GM12878 (cell line): ENCODE results near the gene KRTAP10-8. TPM values are rescaled to one million over a fixed set of nuclear protein-coding genes. Genes with fewer than 3 reads are reported as not detected.

ENCODE experiments used
- ATAC-seq: fragments of 200-7000 bp; cut with Tn5 transposase; 3 replicates; pipeline ENCODE4 v1.9.1; 2020; ENCODE audit warnings: mild to moderate bottlenecking, moderate library complexity
- BruUV-seq: library from RNA; stranded (reverse); fragments of 400-500 nt; replicated peaks from 2 replicates; lab custom pipeline; 2021; lab: Mats Ljungman, UMichigan
- CTCF ChIA-PET: fragments of 300-600 bp; sonication (Branson Sonifier 250); formaldehyde crosslinking; extraction: SDS; loops from one replicate; lab custom pipeline; 2021; ENCODE audit warnings: inconsistent platforms; lab: Yijun Ruan, JAX
- POLR2A ChIA-PET: fragments of 350-600 bp; formaldehyde crosslinking; extraction: SDS; loops from one replicate; lab custom pipeline; 2021; ENCODE audit warnings: inconsistent platforms; lab: Charles Lee
- RAD21 ChIA-PET: fragments of 300-600 bp; sonication (Branson Sonifier 250); formaldehyde crosslinking; loops from one replicate; lab custom pipeline; 2023; ENCODE audit warnings: antibody characterized with exemption; ENCODE audit not compliant: unreplicated experiment; lab: Charles Lee
- SMC1A ChIA-PET: fragments of 300-600 bp; sonication (Branson Sonifier 250); formaldehyde crosslinking; loops from one replicate; lab custom pipeline; 2023; ENCODE audit not compliant: unreplicated experiment, uncharacterized antibody; lab: Charles Lee
- DNase-seq: peaks from one replicate; pipeline ENCODE4 v3.0.0-alpha.2; 2011; ENCODE audit warnings: low read depth, low spot score
- FAIRE-seq: peaks from 3 replicates; lab custom pipeline; 2011; peaks lifted over from hg19 to GRCh38; lab: Jason Lieb, UNC
- H2AFZ ChIP-seq: 2 replicates; pipeline ENCODE4 v1.6.0; 2011; ENCODE audit warnings: low read depth, low read length, control low read depth; ENCODE audit not compliant: control insufficient read depth
- H3K27ac ChIP-seq: 2 replicates; pipeline ENCODE4 v1.5.1; 2011; ENCODE audit warnings: control low read depth; ENCODE audit not compliant: control insufficient read depth, insufficient read depth
- H3K27me3 ChIP-seq, 2 experiments: replicated peaks in 1 of 2; 2 replicates each; pipeline versions ENCODE4 v1.6.0 to v1.6.1; 2011; ENCODE audit warnings: low read length in 1 of 2; ENCODE audit not compliant: control insufficient read depth in 2 of 2, insufficient read depth in 2 of 2
- H3K36me3 ChIP-seq, 2 experiments: 2 replicates each; pipeline ENCODE4 v1.5.1; 2011; ENCODE audit warnings: low read length in 1 of 2; ENCODE audit not compliant: control insufficient read depth in 2 of 2, insufficient read depth in 2 of 2
- H3K4me1 ChIP-seq: 2 replicates; pipeline ENCODE4 v1.6.1; 2011; ENCODE audit warnings: mild to moderate bottlenecking, low read length, moderate library complexity, mixed read lengths; ENCODE audit not compliant: control insufficient read depth, insufficient read depth
- H3K4me2 ChIP-seq: 2 replicates; pipeline ENCODE4 v1.6.0; 2011; ENCODE audit warnings: control low read depth; ENCODE audit not compliant: control insufficient read depth, insufficient read depth
- H3K4me3 ChIP-seq: fragments of 200-600 bp; sonication (generic); 2 replicates; pipeline ENCODE4 v1.5.1; 2016
- H3K79me2 ChIP-seq: 2 replicates; pipeline ENCODE4 v1.6.0; 2011; ENCODE audit warnings: low read length; ENCODE audit not compliant: control insufficient read depth, insufficient read depth
- H3K9ac ChIP-seq: 2 replicates; pipeline ENCODE4 v1.8.0; 2011; ENCODE audit warnings: low read length, control low read depth, mixed read lengths; ENCODE audit not compliant: control insufficient read depth, insufficient read depth
- H3K9me3 ChIP-seq: replicated peaks from 3 replicates; pipeline ENCODE4 v1.5.1; 2011; ENCODE audit warnings: mild to moderate bottlenecking, low read length; ENCODE audit not compliant: control insufficient read depth, insufficient read depth
- H4K20me1 ChIP-seq: 2 replicates; pipeline ENCODE4 v1.6.0; 2011; ENCODE audit not compliant: control insufficient read depth, insufficient read depth
- BCLAF1 ChIP-seq: fragments of 450-650 bp; IDR thresholded peaks from 2 replicates; pipeline ENCODE4 v1.6.1; 2017; ENCODE audit warnings: antibody characterized with exemption, mild to moderate bottlenecking, moderate library complexity
- BRCA1 ChIP-seq: IDR thresholded peaks from 2 replicates; pipeline ENCODE4 v1.6.1; 2011; ENCODE audit warnings: low read depth, low read length, improper control_type of control experiment
- EGR1 ChIP-seq, 2 experiments: IDR thresholded peaks; 1 replicate in 1 of 2; 2 replicates in 1 of 2; pipeline ENCODE4 v1.6.1; 2011 to 2012; ENCODE audit warnings: low read depth in 2 of 2, low read length in 2 of 2, borderline replicate concordance in 1 of 2, mild to moderate bottlenecking in 1 of 2, moderate library complexity in 1 of 2
- FOS ChIP-seq: IDR thresholded peaks from 3 replicates; pipeline ENCODE4 v1.6.1; 2011; ENCODE audit warnings: borderline replicate concordance; ENCODE audit not compliant: insufficient read length; ENCODE audit errors: extremely low read depth
- HDAC2 ChIP-seq: fragments of 200-600 bp; sonication (generic); IDR thresholded peaks from 2 replicates; pipeline ENCODE4 v1.6.1; 2017
- KDM1A ChIP-seq: fragments of 200-600 bp; sonication (generic); IDR thresholded peaks from 2 replicates; pipeline ENCODE4 v1.6.1; 2016; ENCODE audit warnings: borderline replicate concordance
- NFYA ChIP-seq: IDR thresholded peaks from 2 replicates; pipeline ENCODE4 v1.6.1; 2011; ENCODE audit warnings: low read depth, mild to moderate bottlenecking, low read length, improper control_type of control experiment, borderline replicate concordance
- NR2C2 ChIP-seq: IDR thresholded peaks from 2 replicates; pipeline ENCODE4 v1.6.1; 2011; ENCODE audit warnings: borderline replicate concordance, low read depth; ENCODE audit not compliant: control insufficient read depth, insufficient read length
- PBX3 ChIP-seq: IDR thresholded peaks from 2 replicates; pipeline ENCODE4 v1.6.1; 2011; ENCODE audit warnings: mild to moderate bottlenecking, low read depth, low read length, moderate library complexity; ENCODE audit not compliant: insufficient replicate concordance
- TCF7 ChIP-seq: IDR thresholded peaks from 2 replicates; pipeline ENCODE4 v1.6.1; 2014; ENCODE audit warnings: antibody characterized with exemption, borderline replicate concordance
- ZNF217 ChIP-seq: fragments of 450-650 bp; IDR thresholded peaks from 2 replicates; pipeline ENCODE4 v1.6.1; 2017; ENCODE audit warnings: antibody characterized with exemption, mild to moderate bottlenecking
- WGBS: methylation state at CpG from one replicate; pipeline ENCODE4 v1.1.6; 2016; ENCODE audit warnings: low lambda C conversion rate; ENCODE audit not compliant: insufficient replicate concordance, insufficient coverage; ENCODE audit errors: missing lambda C conversion rate; 5-methylcytosine and 5-hydroxymethylcytosine counted together
- in situ Hi-C: fragments of 300-500 bp; cut with MboI; formaldehyde crosslinking; loops from 9 replicates; pipeline ENCODE4 v1.14.3; 2018; ENCODE audit warnings: mixed read lengths
- intact Hi-C: fragments of 100-400 bp; cut with micrococcal nuclease; formaldehyde crosslinking; loops from one replicate; pipeline ENCODE4 v1.14.2; 2022; ENCODE audit not compliant: unreplicated experiment
- polyA plus RNA-seq, 11 experiments: library from polyadenylated mRNA; depleted of rRNA in 4 of 11; unstranded in 6 of 11; stranded (reverse) in 5 of 11; fragments of >200 nt; fragmentation: Nextera tagmentation in 4 of 11; fragmentation: Illumina TruSeq in 1 of 11; extraction: Ambion mirVana in 4 of 11; extraction: Trizol in 1 of 11; gene quantifications; 1 replicate in 1 of 11; 2 replicates in 10 of 11; pipeline versions ENCODE4 v1.2.1 to v1.2.3, GENCODE V29; 2011 to 2016; ENCODE audit warnings: inconsistent platforms in 2 of 11, missing spikeins in 2 of 11, low read depth in 1 of 11
- total RNA-seq, 4 experiments: library from RNA; depleted of rRNA in 3 of 4; stranded (reverse); fragments of >200 nt in 3 of 4; fragmentation: Illumina TruSeq in 1 of 4; extraction: Trizol in 1 of 4; gene quantifications; 2 replicates each; pipeline versions ENCODE4 v1.2.1 to v1.2.3, GENCODE V29; 2013 to 2021

The KRTAP10-8 gene
- total and polyA plus RNA-seq, 10 of the 15 experiments (the other 5 are each of a cell fraction or from before 2014, with no cell fraction given): not detected

- in situ Hi-C loops: no loop called here
These were observed 8.6 kb upstream of the KRTAP10-8 start for GRCh38 chr21:44603109-44603875.

GRCh38 chr21:44603911-44604310 is 8.0 kb upstream of the KRTAP10-8 start:
- no TSS peak for BruUV-seq
- DNase-seq (no peak), ATAC-seq (no peak), FAIRE-seq (no peak)
- no peaks in the 10 kb centered on the region for H3K36me3 ChIP-seq
- no peaks in the 10 kb centered on the region for H3K4me1 ChIP-seq
- SMC1A ChIA-PET: no interaction called here
- H4K20me1 ChIP-seq: no peaks in the 10 kb centered on the region
- CTCF ChIA-PET: no interaction called here
- H3K4me2 ChIP-seq: no peak overlapping the region
- no peak overlapping the region for H2AFZ ChIP-seq
- RAD21 ChIA-PET: no interaction called here
- H3K9ac ChIP-seq: no peak overlapping the region
- H3K27ac ChIP-seq: no peak overlapping the region
- intact Hi-C loops (no loop called here), in situ Hi-C loops (no loop called here)
- H3K4me3 ChIP-seq: no peak overlapping the region
- H3K27me3 ChIP-seq: no peaks in the 10 kb centered on the region
- H3K79me2 ChIP-seq: no peaks in the 10 kb centered on the region
- 23% methylated on average over 8 of the region's 8 CpGs for WGBS
- POLR2A ChIA-PET: no interaction called here
- H3K9me3 ChIP-seq: no peaks in the 10 kb centered on the region; the same call in 2 of the 3 replicates
- TF ChIP-seq EGR1 (IDR thresholded peaks at IDR 0.05; ENCODE audit: borderline replicate concordance in 1 of 2, low read depth in 2 of 2, low read length in 2 of 2): no peak
- no peak for TF ChIP-seq ZNF217
- no peak for TF ChIP-seq NR2C2
- TF ChIP-seq NFYA: no peak
- TF ChIP-seq FOS: no peak
- no peak for TF ChIP-seq BRCA1
- no peak for TF ChIP-seq BCLAF1
- no peak for TF ChIP-seq HDAC2
- no peak for TF ChIP-seq PBX3
- no peak for TF ChIP-seq KDM1A

More at GRCh38 chr21:44603109-44603875, 8.6 kb upstream of the KRTAP10-8 start:
- Histone ChIP-seq H3K27me3 (no peaks in the 10 kb centered on the region), H2AFZ (no peak overlapping the region), H3K79me2 (no peaks in the 10 kb centered on the region), H3K4me2 (no peak overlapping the region), H3K4me3 (no peak overlapping the region), H3K9ac (no peak overlapping the region), H3K9me3 (no peaks in the 10 kb centered on the region; the same call in 2 of the 3 replicates), H4K20me1 (no peaks in the 10 kb centered on the region), H3K36me3 (no peaks in the 10 kb centered on the region), H3K4me1 (no peaks in the 10 kb centered on the region), H3K27ac (no peak overlapping the region)
- no peak for TF ChIP-seq TCF7
- WGBS: 12% methylated on average over 17 of the region's 17 CpGs
- ChIA-PET POLR2A (no interaction called here), RAD21 (no interaction called here), CTCF (no interaction called here), SMC1A (no interaction called here)
- ATAC-seq: no peak
- BruUV-seq: no TSS peak
- no peak for DNase-seq
- no peak for FAIRE-seq
- intact Hi-C loops: no loop called here
